Neuron (in vitro differentiated cells): ENCODE results near the gene ADGRG2.
"Not testable (repeated sequence)": the region's sequence is repeated elsewhere in the genome, so short reads cannot be mapped to it uniquely, and the experiment has no call there.

Source experiments
- H2AFZ ChIP-seq: one replicate; pipeline ENCODE4 v1.6.1; 2013; ENCODE audit warnings: low read depth, mild to moderate bottlenecking, inconsistent platforms, low read length, moderate library complexity
- H3K27me3 ChIP-seq: one replicate; pipeline ENCODE4 v1.6.1; 2013; ENCODE audit warnings: low read length; ENCODE audit not compliant: insufficient read depth
- H3K36me3 ChIP-seq: one replicate; pipeline ENCODE4 v1.6.1; 2013; ENCODE audit warnings: low read length; ENCODE audit not compliant: insufficient read depth
- H3K4me1 ChIP-seq: one replicate; pipeline ENCODE4 v1.6.1; 2013; ENCODE audit warnings: low read length; ENCODE audit not compliant: insufficient read depth
- H3K4me3 ChIP-seq: 2 replicates; pipeline ENCODE4 v1.5.1; 2013; ENCODE audit warnings: mild to moderate bottlenecking, low read length, moderate library complexity
- H3K9me3 ChIP-seq: one replicate; pipeline ENCODE4 v1.6.1; 2013; ENCODE audit warnings: low read length

ADGRG2 gene

GRCh38 chrX:19107035-19107434 lies 15.2 kb downstream of the ADGRG2 start:
- Histone ChIP-seq H3K36me3 (no peaks in the 10 kb centered on the region), H3K4me3 (no peak overlapping the region), H3K27me3 (no peaks in the 10 kb centered on the region), H3K4me1 (no peaks in the 10 kb centered on the region), H3K9me3 (no peaks in the 10 kb centered on the region), H2AFZ (no peak overlapping the region)

GRCh38 chrX:19100586-19100985 lies 21.7 kb downstream of the ADGRG2 start:
- no peak overlapping the region for H3K4me3 ChIP-seq
- no peaks in the 10 kb centered on the region for H3K9me3 ChIP-seq
- no peaks in the 10 kb centered on the region for H3K36me3 ChIP-seq
- no peaks in the 10 kb centered on the region for H3K4me1 ChIP-seq
- H2AFZ ChIP-seq, result no peak overlapping the region
- H3K27me3 ChIP-seq, result no peaks in the 10 kb centered on the region

DNA sequence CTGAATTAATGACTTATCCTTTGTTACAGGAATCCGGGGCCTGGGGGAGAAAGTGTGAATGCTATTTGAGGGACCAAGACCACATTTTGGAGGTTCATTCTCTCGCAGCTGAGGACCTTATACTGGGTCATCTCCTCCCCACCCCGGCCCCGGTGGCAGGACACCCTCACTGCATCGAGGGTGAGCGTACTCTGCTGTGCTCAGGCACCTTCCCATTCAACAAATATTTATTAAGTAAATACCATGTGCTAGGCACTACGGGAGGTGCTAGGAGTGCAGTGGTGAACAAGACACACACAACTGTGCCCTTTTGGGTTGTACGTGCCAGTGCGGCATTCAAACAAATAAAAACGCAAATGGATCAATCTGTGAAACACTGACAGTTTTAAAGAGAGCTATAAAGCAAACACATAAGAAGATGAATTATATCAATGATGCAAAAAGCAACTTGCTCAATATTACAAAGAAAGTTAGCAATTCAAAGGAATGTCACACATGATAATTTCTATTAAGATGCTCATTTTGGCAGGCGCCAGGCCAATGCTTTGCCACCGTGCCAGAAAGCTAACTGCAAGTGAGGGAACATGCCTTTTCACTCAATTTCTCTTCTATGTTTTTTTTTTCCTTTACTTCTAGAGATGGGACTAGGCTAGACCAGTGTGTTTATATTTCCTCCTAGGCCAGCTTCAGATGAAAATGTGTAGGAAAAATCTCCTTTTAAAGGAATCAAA lies 24.6 kb downstream of the ADGRG2 start:
- Histone ChIP-seq H3K4me1 (no peaks in the 10 kb centered on the region), H3K27me3 (no peaks in the 10 kb centered on the region), H3K9me3 (no peaks in the 10 kb centered on the region), H3K36me3 (no peaks in the 10 kb centered on the region), H2AFZ (no peak overlapping the region), H3K4me3 (no peak overlapping the region)

DNA sequence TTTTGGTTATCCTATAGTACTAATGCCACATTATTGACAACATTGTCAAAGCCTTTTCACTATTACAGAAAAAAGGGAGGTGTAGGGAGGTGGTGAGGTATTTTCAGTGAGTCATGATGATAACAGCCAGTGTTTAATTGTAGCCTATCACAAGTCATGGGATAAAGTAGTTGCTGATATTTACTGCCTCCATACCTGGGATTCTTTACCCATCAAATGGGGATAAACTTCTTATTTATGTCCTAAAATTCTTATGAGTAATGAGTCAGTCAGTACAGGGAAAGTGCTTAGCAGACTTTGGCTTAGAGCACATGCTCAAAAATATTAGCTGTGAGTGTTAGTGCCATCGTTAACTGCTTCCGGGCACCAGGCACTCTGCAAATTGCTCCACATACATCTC lies 25.7 kb downstream of the ADGRG2 start:
- no peak overlapping the region for H2AFZ ChIP-seq
- H3K4me1 ChIP-seq, result no peaks in the 10 kb centered on the region
- no peaks in the 10 kb centered on the region for H3K27me3 ChIP-seq
- H3K36me3 ChIP-seq, result no peaks in the 10 kb centered on the region
- H3K4me3 ChIP-seq, result no peak overlapping the region
- H3K9me3 ChIP-seq, result no peaks in the 10 kb centered on the region

- Histone ChIP-seq H3K9me3 (no peaks in the 10 kb centered on the region), H3K4me3 (no peak overlapping the region), H3K27me3 (no peaks in the 10 kb centered on the region), H3K4me1 (no peaks in the 10 kb centered on the region), H2AFZ (no peak overlapping the region), H3K36me3 (no peaks in the 10 kb centered on the region)
Observed at GRCh38 chrX:19094654-19095053, 27.6 kb downstream of the ADGRG2 start.

- Histone ChIP-seq H3K36me3 (no peaks in the 10 kb centered on the region), H2AFZ (no peak overlapping the region), H3K4me1 (no peaks in the 10 kb centered on the region), H3K27me3 (no peaks in the 10 kb centered on the region), H3K4me3 (no peak overlapping the region), H3K9me3 (no peaks in the 10 kb centered on the region)
Observed at GRCh38 chrX:19091596-19091995, 30.7 kb downstream of the ADGRG2 start.

GRCh38 chrX:19089555-19090040 lies 32.7 kb downstream of the ADGRG2 start:
- no peaks in the 10 kb centered on the region for H3K4me1 ChIP-seq
- no peak overlapping the region for H3K4me3 ChIP-seq
- no peaks in the 10 kb centered on the region for H3K9me3 ChIP-seq
- H3K36me3 ChIP-seq, result no peaks in the 10 kb centered on the region
- no peaks in the 10 kb centered on the region for H3K27me3 ChIP-seq
- H2AFZ ChIP-seq, result no peak overlapping the region

- no peaks in the 10 kb centered on the region for H3K4me1 ChIP-seq
- H3K9me3 ChIP-seq, result no peaks in the 10 kb centered on the region
- no peak overlapping the region for H3K4me3 ChIP-seq
- no peak overlapping the region for H2AFZ ChIP-seq
- no peaks in the 10 kb centered on the region for H3K36me3 ChIP-seq
- H3K27me3 ChIP-seq, result no peaks in the 10 kb centered on the region
Observed at GRCh38 chrX:19086102-19086772, 36.0 kb downstream of the ADGRG2 start.

- Histone ChIP-seq H2AFZ (no peak overlapping the region), H3K9me3 (no peaks in the 10 kb centered on the region), H3K4me1 (no peaks in the 10 kb centered on the region), H3K4me3 (no peak overlapping the region), H3K27me3 (no peaks in the 10 kb centered on the region), H3K36me3 (no peaks in the 10 kb centered on the region)
Observed at GRCh38 chrX:19085666-19086065, 36.6 kb downstream of the ADGRG2 start.

DNA sequence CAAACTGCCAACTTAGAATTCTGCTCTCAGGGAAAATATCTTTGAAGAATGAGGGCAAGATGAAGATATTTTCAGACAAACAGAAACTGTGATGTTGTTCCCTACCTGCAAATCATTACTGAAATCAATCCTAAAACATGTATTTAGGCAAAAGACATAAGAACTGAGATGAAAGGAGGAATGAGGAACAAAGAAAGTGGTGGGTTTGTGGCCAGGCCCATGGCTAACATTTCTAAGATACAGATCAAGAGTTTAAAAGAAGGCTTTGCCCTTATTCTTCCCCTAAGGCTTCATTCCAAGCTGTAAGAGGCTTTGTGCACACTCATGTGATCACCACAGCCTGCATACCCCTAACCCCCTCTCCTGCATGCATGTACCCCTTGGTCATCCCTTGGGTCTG lies 46.5 kb downstream of the ADGRG2 start:
- Histone ChIP-seq H3K4me1 (no peaks in the 10 kb centered on the region), H3K36me3 (no peaks in the 10 kb centered on the region), H2AFZ (no peak overlapping the region), H3K9me3 (no peaks in the 10 kb centered on the region), H3K27me3 (no peaks in the 10 kb centered on the region), H3K4me3 (no peak overlapping the region)

GRCh38 chrX:19072372-19072771 lies 49.9 kb downstream of the ADGRG2 start:
- Histone ChIP-seq H3K4me3 (no peak overlapping the region), H3K4me1 (no peaks in the 10 kb centered on the region), H3K36me3 (no peaks in the 10 kb centered on the region), H3K9me3 (no peaks in the 10 kb centered on the region), H2AFZ (no peak overlapping the region), H3K27me3 (peaks cover 2% of the 10 kb centered on the region)

DNA sequence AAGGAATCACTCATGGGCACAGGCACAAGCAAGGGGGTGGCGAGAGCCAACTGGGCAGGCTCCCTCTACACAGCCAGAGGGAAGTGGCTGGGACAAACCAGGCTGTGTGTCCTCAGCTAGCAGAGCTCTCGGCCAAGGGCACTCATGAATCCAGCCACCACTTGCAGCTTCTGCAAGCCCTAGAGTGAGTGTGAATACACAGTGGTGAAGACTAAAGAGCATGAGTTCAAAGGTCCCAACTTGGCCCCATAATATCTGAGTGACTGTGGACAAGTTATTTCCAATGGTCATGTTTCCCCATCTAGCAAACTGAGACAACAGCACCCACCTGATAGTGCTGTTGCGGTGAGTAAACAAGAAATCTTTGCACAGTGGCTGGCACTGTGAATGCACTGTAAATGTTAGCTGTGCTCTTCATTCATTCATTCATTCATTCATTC lies 51.7 kb downstream of the ADGRG2 start:
- H3K9me3 ChIP-seq, result no peaks in the 10 kb centered on the region
- H3K4me3 ChIP-seq, result no peak overlapping the region
- H2AFZ ChIP-seq, result no peak overlapping the region
- peaks cover 2% of the 10 kb centered on the region for H3K27me3 ChIP-seq
- H3K36me3 ChIP-seq, result no peaks in the 10 kb centered on the region
- H3K4me1 ChIP-seq, result no peaks in the 10 kb centered on the region

GRCh38 chrX:19066987-19067386 lies 55.3 kb downstream of the ADGRG2 start:
- not testable (repeated sequence) for H3K4me3 ChIP-seq, H3K9me3 ChIP-seq, H3K27me3 ChIP-seq, H3K4me1 ChIP-seq, H3K36me3 ChIP-seq, H2AFZ ChIP-seq
